ENCODE data around the gene FHL1.

DNA sequence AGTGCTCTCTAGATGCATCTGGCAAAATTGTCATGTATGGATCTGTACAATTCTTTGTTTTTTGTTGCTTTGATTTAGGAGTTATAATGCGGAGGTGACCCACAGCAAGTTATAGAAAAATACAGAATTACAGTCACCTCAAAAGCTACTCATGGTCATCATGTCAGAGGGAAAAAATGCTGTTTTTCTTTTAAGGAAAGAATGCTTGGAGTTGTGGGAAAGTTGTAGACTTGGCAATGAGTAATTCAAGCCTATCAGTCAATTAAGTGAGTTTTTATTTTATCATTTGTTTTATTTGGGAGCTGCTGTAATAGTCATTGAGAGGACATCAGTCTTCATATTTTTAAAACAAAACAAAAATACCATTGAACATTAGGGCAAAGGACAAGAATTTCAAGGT is 16.4 kb downstream of the FHL1 start:
- TF ChIP-seq POLR2A (IDR thresholded peaks at IDR 0.05; ENCODE audit: low read depth, low read length) (no peak), ELK1 (IDR thresholded peaks at IDR 0.05; ENCODE audit: borderline replicate concordance, low read depth, low read length) (no peak), RCOR1 (IDR thresholded peaks at IDR 0.05; ENCODE audit: insufficient replicate concordance, low read length) (no peak)
